CD4-positive, alpha-beta memory T cell (primary cell): Measurements from ENCODE around the gene ALLC. TPM values are rescaled to one million over a fixed set of nuclear protein-coding genes. Genes with fewer than 3 reads are reported as not detected.

Source experiments
- CTCF ChIA-PET: fragments of 350-600 bp; sonication (Branson Sonifier 250); formaldehyde crosslinking; loops from one replicate; lab custom pipeline; 2021; ENCODE audit warnings: inconsistent platforms; ENCODE audit not compliant: partially characterized antibody; lab: Charles Lee
- POLR2A ChIA-PET: fragments of 350-600 bp; sonication (Branson Sonifier 250); formaldehyde crosslinking; loops from one replicate; lab custom pipeline; 2021; ENCODE audit not compliant: partially characterized antibody; lab: Charles Lee
- DNase-seq, 5 donors: peaks; one replicate each; pipeline versions ENCODE4 v3.0.0 to v3.0.0-alpha.2; 2020 to 2022; ENCODE audit warnings: mixed read lengths in 1 of 5
- H3K27ac ChIP-seq: one replicate; pipeline ENCODE4 v1.7.0; 2013; ENCODE audit warnings: low read depth, low read length
- H3K27me3 ChIP-seq: 2 replicates; pipeline ENCODE4 v1.7.0; 2013; ENCODE audit warnings: mild to moderate bottlenecking, low read length, moderate library complexity; ENCODE audit not compliant: insufficient read depth
- H3K36me3 ChIP-seq: 2 replicates; pipeline ENCODE4 v1.7.0; 2013; ENCODE audit warnings: mild to moderate bottlenecking, low read length, moderate library complexity; ENCODE audit not compliant: insufficient read depth
- H3K4me1 ChIP-seq: 2 replicates; pipeline ENCODE4 v1.7.0; 2013; ENCODE audit warnings: mild to moderate bottlenecking, low read length, moderate library complexity; ENCODE audit not compliant: insufficient read depth
- H3K4me3 ChIP-seq, 2 donors: one replicate each; pipeline ENCODE4 v1.7.0; 2013; ENCODE audit warnings: low read length in 2 of 2, mild to moderate bottlenecking in 1 of 2
- H3K9me3 ChIP-seq, 2 donors: one replicate each; pipeline ENCODE4 v1.7.0; 2013; ENCODE audit warnings: low read length in 2 of 2, control low read depth in 1 of 2; ENCODE audit not compliant: control insufficient read depth in 1 of 2
- H3K27ac Mint-ChIP-seq, 7 donors: one replicate each; pipeline ENCODE4 v1.8.0; 2020 to 2021; ENCODE audit warnings: mixed read lengths in 7 of 7, mild to moderate bottlenecking in 6 of 7, inconsistent platforms in 3 of 7, moderate library complexity in 3 of 7
- H3K27me3 Mint-ChIP-seq, 2 donors: one replicate each; pipeline ENCODE4 v1.8.0; 2020 to 2021; ENCODE audit warnings: mixed read lengths in 2 of 2
- H3K36me3 Mint-ChIP-seq, 2 donors: one replicate each; pipeline ENCODE4 v1.8.0; 2020 to 2021; ENCODE audit warnings: mixed read lengths in 2 of 2, inconsistent platforms in 1 of 2, mild to moderate bottlenecking in 1 of 2
- H3K4me1 Mint-ChIP-seq, 4 donors: one replicate each; pipeline ENCODE4 v1.8.0; 2020 to 2021; ENCODE audit warnings: mixed read lengths in 4 of 4, mild to moderate bottlenecking in 1 of 4
- H3K4me3 Mint-ChIP-seq, 8 donors: one replicate each; pipeline ENCODE4 v1.8.0; 2020 to 2021; ENCODE audit warnings: mixed read lengths in 8 of 8, mild to moderate bottlenecking in 7 of 8, moderate library complexity in 6 of 8, inconsistent platforms in 3 of 8
- H3K9me3 Mint-ChIP-seq, 8 donors: one replicate each; pipeline ENCODE4 v1.8.0; 2020 to 2021; ENCODE audit warnings: mixed read lengths in 8 of 8, mild to moderate bottlenecking in 5 of 8, inconsistent platforms in 3 of 8, moderate library complexity in 1 of 8
- intact Hi-C: fragments of 100-400 bp; cut with micrococcal nuclease; formaldehyde crosslinking; loops from one replicate; pipeline ENCODE4 v1.15.1; 2023
- polyA plus RNA-seq, 2 donors: library from polyadenylated mRNA; unstranded; fragments of 300-500 nt; fragmentation: Illumina TruSeq; gene quantifications; one replicate each; pipeline ENCODE4 v1.2.3, GENCODE V29; 2021
- total RNA-seq, 2 experiments: library from RNA; stranded (reverse); gene quantifications; one replicate each; pipeline ENCODE4 v1.2.3, GENCODE V29; 2021

The ALLC gene
- total and polyA plus RNA-seq, 4 experiments from 2014 or later: not detected

GRCh38 chr2:3626118-3626811, 31.7 kb upstream of the ALLC start:
- Histone ChIP-seq H3K27me3 (no peaks in the 10 kb centered on the region), H3K27ac (no peak overlapping the region), H3K9me3 (no peaks in the 10 kb centered on the region), H3K4me3 (no peak overlapping the region), H3K36me3 (no peaks in the 10 kb centered on the region), H3K4me1 (no peaks in the 10 kb centered on the region)
- Mint-ChIP-seq H3K27ac (no peak overlapping the region), H3K4me1 (no peaks in the 10 kb centered on the region), H3K27me3 (peaks cover 2 to 4% of the 10 kb centered on the region in 2 donors), H3K4me3 (no peak overlapping the region), H3K36me3 (no peaks in the 10 kb centered on the region), H3K9me3 (peaks cover 0 to 3% (median 0%) of the 10 kb centered on the region in 8 donors)
- no peak for DNase-seq
- ChIA-PET POLR2A (no interaction called here), CTCF (no interaction called here)
- intact Hi-C loops: no loop called here

DNA sequence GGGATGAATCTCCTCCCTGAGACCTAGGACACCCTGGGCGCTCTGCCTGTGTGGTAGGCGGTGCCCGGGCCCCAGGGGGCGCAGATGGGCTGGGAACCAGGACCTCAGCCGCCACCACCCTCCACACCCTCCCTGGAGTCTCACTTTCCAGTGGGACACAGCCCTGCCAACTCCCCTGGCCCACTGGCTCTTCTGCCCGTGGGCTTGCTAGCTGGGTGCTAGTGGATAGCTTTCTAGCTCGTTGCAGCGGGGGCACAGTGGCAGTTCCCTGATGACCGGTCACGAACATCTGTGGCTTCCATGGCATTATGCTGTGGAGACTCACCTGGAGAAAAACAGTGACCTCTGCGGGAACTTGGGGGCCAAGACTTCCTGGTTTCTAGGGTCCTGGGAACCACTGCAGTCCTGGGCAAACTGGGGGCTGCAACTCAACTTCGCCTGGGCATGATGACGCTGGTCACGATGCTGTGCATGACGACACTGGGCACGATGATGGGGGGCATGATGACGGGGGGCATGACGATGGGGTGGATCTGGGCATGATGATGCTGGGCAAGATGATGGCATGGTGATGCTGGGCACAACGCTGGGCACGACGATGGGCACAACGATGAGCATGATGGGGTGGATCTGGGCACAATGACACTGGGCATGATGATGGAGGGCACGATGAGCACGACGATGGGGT, 31.0 kb upstream of the ALLC start:
- Mint-ChIP-seq H3K4me1 (no peaks in the 10 kb centered on the region), H3K4me3 (no peak overlapping the region), H3K36me3 (no peaks in the 10 kb centered on the region), H3K27me3 (peaks cover 2 to 4% of the 10 kb centered on the region in 2 donors), H3K9me3 (peaks cover 0 to 3% (median 0%) of the 10 kb centered on the region in 8 donors), H3K27ac (no peak overlapping the region)
- Histone ChIP-seq H3K36me3 (no peaks in the 10 kb centered on the region), H3K9me3 (no peaks in the 10 kb centered on the region), H3K4me1 (no peaks in the 10 kb centered on the region), H3K27me3 (no peaks in the 10 kb centered on the region), H3K4me3 (no peak overlapping the region), H3K27ac (no peak overlapping the region)
- ChIA-PET POLR2A (no interaction called here), CTCF (no interaction called here)
- no peak for DNase-seq
- intact Hi-C loops: no loop called here

DNA sequence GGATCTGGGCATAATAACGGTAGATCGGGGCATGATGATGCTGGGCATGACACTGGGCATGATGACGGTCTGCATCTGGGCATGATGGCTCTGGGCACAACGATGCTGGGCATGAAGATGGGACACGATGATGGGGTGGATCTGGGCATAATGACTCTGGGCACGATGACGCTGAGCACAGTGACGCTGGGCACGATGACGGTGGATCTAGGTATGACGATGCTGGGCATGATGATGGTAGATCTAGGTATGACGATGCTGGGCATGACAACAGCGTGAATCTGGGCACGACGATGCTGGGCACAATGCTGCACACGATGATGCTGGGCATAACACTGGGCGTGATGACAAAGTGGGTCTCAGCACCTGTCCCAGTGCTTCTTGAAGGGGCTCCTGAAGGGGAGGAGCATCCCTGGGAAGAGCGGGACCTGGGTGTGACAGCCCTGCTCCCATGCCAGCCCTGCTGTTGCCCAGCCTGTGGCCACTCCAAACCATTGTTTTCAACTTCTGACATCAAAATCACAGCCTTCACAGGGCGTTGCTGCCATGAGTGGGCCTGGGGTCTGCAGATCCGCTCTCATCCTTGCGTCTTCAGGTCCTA, 30.4 kb upstream of the ALLC start:
- no peaks in the 10 kb centered on the region for H3K9me3 ChIP-seq
- no peak for DNase-seq
- no peaks in the 10 kb centered on the region for H3K4me1 ChIP-seq
- H3K4me1 Mint-ChIP-seq: no peaks in the 10 kb centered on the region
- no peak overlapping the region for H3K4me3 Mint-ChIP-seq
- H3K36me3 ChIP-seq: no peaks in the 10 kb centered on the region
- no peak overlapping the region for H3K27ac Mint-ChIP-seq
- no peak overlapping the region for H3K27ac ChIP-seq
- no peaks in the 10 kb centered on the region for H3K36me3 Mint-ChIP-seq
- ChIA-PET POLR2A (no interaction called here), CTCF (no interaction called here)
- H3K4me3 ChIP-seq: no peak overlapping the region
- H3K27me3 Mint-ChIP-seq: peaks cover 2 to 4% of the 10 kb centered on the region in 2 donors
- H3K27me3 ChIP-seq: no peaks in the 10 kb centered on the region
- intact Hi-C loops: no loop called here
- H3K9me3 Mint-ChIP-seq: peaks cover 0 to 3% (median 0%) of the 10 kb centered on the region in 8 donors

- Mint-ChIP-seq H3K27ac (no peak overlapping the region), H3K4me1 (no peaks in the 10 kb centered on the region), H3K27me3 (peaks cover 2 to 4% of the 10 kb centered on the region in 2 donors), H3K36me3 (no peaks in the 10 kb centered on the region), H3K4me3 (no peak overlapping the region), H3K9me3 (peaks cover 0 to 3% (median 0%) of the 10 kb centered on the region in 8 donors)
- no peak for DNase-seq
- Histone ChIP-seq H3K4me1 (no peaks in the 10 kb centered on the region), H3K9me3 (no peaks in the 10 kb centered on the region), H3K27me3 (no peaks in the 10 kb centered on the region), H3K4me3 (no peak overlapping the region), H3K36me3 (no peaks in the 10 kb centered on the region), H3K27ac (no peak overlapping the region)
- intact Hi-C loops: no loop called here
- ChIA-PET CTCF (no interaction called here), POLR2A (no interaction called here)
Observed at GRCh38 chr2:3628241-3628679, 29.7 kb upstream of the ALLC start.

DNA sequence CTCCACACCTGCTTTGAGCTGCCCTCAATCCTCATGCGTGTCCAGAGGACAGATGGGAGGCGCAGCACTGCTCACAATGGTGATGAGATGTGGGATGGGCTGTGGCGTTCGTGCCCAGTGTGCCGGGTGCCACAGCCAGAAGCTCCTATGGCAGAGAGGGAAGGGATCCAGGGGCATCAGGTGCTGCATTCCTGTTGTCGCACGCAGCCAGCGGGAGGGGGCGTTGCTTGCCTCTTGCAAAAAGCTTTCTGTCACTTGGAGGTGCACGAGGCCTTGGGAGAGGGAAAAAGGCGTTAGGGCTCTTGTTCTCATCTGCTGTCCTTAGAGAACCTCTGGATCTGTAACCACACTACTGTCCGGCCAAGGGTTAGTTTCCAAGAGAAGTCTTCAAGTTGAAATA, 29.2 kb upstream of the ALLC start:
- H3K4me3 ChIP-seq: no peak overlapping the region
- intact Hi-C loops: no loop called here
- no peak for DNase-seq
- H3K9me3 ChIP-seq: no peaks in the 10 kb centered on the region
- H3K27ac ChIP-seq: no peak overlapping the region
- H3K27me3 Mint-ChIP-seq: peaks cover 2 to 4% of the 10 kb centered on the region in 2 donors
- H3K4me1 ChIP-seq: no peaks in the 10 kb centered on the region
- no peaks in the 10 kb centered on the region for H3K36me3 ChIP-seq
- no peaks in the 10 kb centered on the region for H3K36me3 Mint-ChIP-seq
- no peak overlapping the region for H3K27ac Mint-ChIP-seq
- CTCF ChIA-PET: no interaction called here
- POLR2A ChIA-PET: no interaction called here
- H3K27me3 ChIP-seq: no peaks in the 10 kb centered on the region
- peaks cover 0 to 3% (median 0%) of the 10 kb centered on the region in 8 donors for H3K9me3 Mint-ChIP-seq
- H3K4me1 Mint-ChIP-seq: no peaks in the 10 kb centered on the region
- no peak overlapping the region for H3K4me3 Mint-ChIP-seq

GRCh38 chr2:3630631-3631030, 27.4 kb upstream of the ALLC start:
- intact Hi-C loops: no loop called here
- H3K4me3 Mint-ChIP-seq: no peak overlapping the region
- POLR2A ChIA-PET: no interaction called here

DNA sequence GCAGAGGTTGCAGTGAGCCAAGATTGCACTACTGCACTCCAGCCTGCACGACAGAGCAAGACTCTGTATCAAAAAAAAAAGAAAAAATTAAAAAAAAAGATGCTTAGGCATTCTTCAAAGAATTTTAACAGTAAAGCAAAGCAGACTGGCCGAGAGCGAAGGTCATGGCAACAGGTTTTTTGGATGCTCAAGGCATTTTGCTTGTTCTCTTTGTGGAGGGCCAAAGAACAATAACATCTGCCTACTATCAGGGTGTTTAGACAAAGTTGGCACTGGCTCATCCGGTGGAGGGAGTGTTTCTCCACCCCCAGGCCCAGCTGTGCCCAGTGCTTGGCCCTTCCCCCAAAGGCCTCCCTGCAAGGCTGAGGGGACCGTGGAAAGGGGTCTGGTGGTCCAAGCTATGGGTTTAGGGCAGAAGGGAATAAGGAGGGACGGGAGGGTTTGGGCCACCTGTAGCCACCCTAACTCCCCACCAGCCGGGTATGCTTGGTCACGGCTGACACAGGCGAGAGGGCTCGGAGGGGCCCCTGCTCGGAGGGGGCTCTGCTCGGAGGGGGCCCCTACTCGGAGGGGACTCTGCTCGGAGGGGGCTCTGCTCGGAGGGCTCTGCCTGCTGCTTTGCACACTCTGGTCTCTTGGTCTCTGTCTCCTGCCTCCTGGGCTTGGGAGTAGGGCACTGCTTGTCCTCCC, 26.7 kb upstream of the ALLC start:
- no peaks in the 10 kb centered on the region for H3K36me3 Mint-ChIP-seq
- H3K27ac Mint-ChIP-seq: no peak overlapping the region
- intact Hi-C loops: no loop called here
- no peaks in the 10 kb centered on the region for H3K9me3 Mint-ChIP-seq
- CTCF ChIA-PET: no interaction called here
- Histone ChIP-seq H3K36me3 (no peaks in the 10 kb centered on the region), H3K9me3 (no peaks in the 10 kb centered on the region), H3K27me3 (no peaks in the 10 kb centered on the region), H3K4me1 (no peaks in the 10 kb centered on the region), H3K27ac (no peak overlapping the region), H3K4me3 (no peak overlapping the region)
- POLR2A ChIA-PET: no interaction called here
- H3K27me3 Mint-ChIP-seq: peaks cover 0 to 4% of the 10 kb centered on the region in 2 donors
- no peak overlapping the region for H3K4me3 Mint-ChIP-seq
- no peaks in the 10 kb centered on the region for H3K4me1 Mint-ChIP-seq
- no peak for DNase-seq

More at GRCh38 chr2:3630631-3631030, 27.4 kb upstream of the ALLC start:
- Histone ChIP-seq H3K27ac (no peak overlapping the region), H3K4me3 (no peak overlapping the region), H3K27me3 (no peaks in the 10 kb centered on the region), H3K36me3 (no peaks in the 10 kb centered on the region), H3K4me1 (no peaks in the 10 kb centered on the region), H3K9me3 (no peaks in the 10 kb centered on the region)
- Mint-ChIP-seq H3K9me3 (no peaks in the 10 kb centered on the region), H3K27ac (no peak overlapping the region), H3K4me1 (no peaks in the 10 kb centered on the region), H3K27me3 (peaks cover 0 to 4% of the 10 kb centered on the region in 2 donors), H3K36me3 (no peaks in the 10 kb centered on the region)
- CTCF ChIA-PET: no interaction called here
- no peak for DNase-seq
